GM21515 (cell line): ENCODE measurements around the gene RABGAP1L.
"Not testable (repeated sequence)": the region's sequence is repeated elsewhere in the genome, so short reads cannot be mapped to it uniquely, and the experiment has no call there.

Experiments
- ATAC-seq: cut with Tn5 transposase; IDR thresholded peaks from one replicate; pipeline ENCODE4 v1.9.1; 2021; ENCODE audit not compliant: unreplicated experiment

RABGAP1L gene

DNA sequence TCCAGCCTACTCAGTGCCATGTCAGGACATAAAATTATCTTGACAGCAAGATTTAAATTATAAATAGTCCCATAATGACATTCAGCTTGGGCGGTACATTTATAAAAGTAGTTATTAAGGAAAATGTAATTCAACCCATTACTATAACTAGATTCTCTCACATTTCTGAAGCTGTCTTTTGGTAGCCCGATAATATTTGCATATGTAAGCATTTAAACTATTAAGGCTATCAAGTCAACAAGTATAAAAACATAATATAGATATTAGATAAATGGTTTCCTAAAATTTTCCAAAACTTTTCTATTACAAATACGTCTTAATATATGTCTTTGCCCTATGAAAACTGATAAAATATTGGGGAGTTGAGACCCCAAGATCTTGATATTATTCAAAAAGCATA, 266.8 kb downstream of the RABGAP1L start:
- ATAC-seq, result no peak

DNA sequence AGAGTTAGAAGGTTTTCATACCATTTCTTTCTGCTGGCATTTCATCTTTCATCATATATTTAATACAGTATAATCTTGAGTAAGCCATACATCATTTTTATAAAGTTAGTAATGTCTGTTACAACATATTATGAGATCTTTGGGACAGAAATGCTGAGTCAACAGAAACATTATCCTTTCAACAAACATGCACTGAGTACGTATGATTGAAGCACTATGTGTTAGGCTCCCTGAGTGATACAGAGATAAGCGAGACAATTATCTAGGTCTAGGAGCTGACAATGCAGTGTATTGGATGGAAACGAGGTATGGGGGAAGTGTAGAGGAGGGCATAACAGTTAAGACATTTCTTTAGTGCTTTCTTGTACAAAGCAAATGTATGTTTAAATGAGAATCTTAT, 268.7 kb downstream of the RABGAP1L start:
- ATAC-seq, result no peak

DNA sequence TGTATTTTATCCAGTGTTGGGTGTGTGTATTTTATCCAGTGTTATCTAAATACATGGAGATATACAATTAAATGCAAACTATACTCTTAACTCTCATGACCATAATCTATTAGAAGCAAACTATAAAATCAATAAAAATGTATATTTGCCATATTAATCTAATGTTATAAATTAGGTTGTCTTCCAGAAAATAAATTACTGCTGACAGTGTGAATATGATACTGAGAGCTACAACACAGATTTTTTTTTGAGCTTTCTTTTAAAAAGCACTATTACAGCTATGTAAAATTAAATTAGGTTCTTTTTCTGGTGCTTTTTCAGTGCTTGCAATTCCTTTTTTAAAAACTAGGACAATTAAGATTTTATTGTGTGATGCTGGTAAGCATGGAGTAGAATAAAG, 269.4 kb downstream of the RABGAP1L start:
- no peak for ATAC-seq

DNA sequence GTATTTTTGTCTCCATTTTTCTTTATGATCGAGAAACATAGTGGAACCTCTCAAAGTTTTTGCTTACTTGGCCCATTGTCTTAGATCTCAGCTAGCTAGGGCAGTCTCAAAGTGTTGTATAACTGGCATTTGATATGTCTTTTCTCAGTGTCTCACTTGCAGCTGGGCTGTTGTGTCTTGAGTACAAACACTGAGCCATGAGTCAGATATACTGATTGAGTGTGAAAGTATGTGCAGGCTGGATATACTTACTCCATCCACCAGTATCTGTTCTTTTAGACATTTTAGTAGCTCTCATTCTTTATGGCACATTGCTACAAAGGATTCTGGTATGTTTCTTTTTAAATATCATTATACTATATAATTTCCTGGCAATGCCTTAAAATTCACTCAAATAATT, 274.1 kb downstream of the RABGAP1L start:
- ATAC-seq, result no peak

GRCh38 chr1:174445351-174445750, 286.0 kb downstream of the RABGAP1L start:
- ATAC-seq, result no peak

GRCh38 chr1:174445817-174446216, 286.5 kb downstream of the RABGAP1L start:
- no peak for ATAC-seq

GRCh38 chr1:174447866-174448530, 288.7 kb downstream of the RABGAP1L start, which contains the start of gene GPR52:
Gene GPR52, plus strand, starts transcription at chr1:174447964. Its CDS starts 148 bp downstream, at chr1:174448112.
- ATAC-seq, result no peak

GRCh38 chr1:174448531-174448883, 289.2 kb downstream of the RABGAP1L start:
- no peak for ATAC-seq

- ATAC-seq, result no peak
These were observed 289.7 kb downstream of the RABGAP1L start for GRCh38 chr1:174448974-174449373.

GRCh38 chr1:174451408-174451807, 292.1 kb downstream of the RABGAP1L start:
- no peak for ATAC-seq

- ATAC-seq, result no peak
These were observed 306.5 kb downstream of the RABGAP1L start for GRCh38 chr1:174465855-174466254.

- no peak for ATAC-seq
These were observed 307.3 kb downstream of the RABGAP1L start for GRCh38 chr1:174466607-174467006.

- no peak for ATAC-seq
These were observed 309.7 kb downstream of the RABGAP1L start for GRCh38 chr1:174469052-174469451.

- ATAC-seq, result no peak
These were observed 310.4 kb downstream of the RABGAP1L start for GRCh38 chr1:174469687-174470086.

DNA sequence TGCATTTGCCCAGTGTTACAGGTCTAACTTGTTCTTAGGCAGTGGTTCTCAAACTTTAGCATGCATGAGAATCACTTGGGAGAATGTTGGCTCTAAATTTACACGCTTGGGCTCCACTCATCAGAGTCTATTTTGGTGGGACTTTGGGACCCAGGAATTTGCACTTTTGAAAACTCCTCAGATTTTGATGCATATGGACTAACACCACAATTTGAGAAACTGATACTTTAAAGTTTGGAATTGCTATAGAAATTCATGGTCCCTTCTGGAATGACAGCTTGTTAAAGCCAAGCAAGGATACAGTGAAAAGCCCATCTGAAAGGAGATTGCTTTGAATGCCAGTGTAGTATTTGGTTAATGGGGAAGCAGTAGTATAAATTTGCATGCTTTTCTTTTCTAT, 320.0 kb downstream of the RABGAP1L start:
- no peak for ATAC-seq

GRCh38 chr1:174480324-174480723, 321.0 kb downstream of the RABGAP1L start:
- ATAC-seq, result no peak

- ATAC-seq, result no peak
These were observed 332.3 kb downstream of the RABGAP1L start for GRCh38 chr1:174491606-174492005.

DNA sequence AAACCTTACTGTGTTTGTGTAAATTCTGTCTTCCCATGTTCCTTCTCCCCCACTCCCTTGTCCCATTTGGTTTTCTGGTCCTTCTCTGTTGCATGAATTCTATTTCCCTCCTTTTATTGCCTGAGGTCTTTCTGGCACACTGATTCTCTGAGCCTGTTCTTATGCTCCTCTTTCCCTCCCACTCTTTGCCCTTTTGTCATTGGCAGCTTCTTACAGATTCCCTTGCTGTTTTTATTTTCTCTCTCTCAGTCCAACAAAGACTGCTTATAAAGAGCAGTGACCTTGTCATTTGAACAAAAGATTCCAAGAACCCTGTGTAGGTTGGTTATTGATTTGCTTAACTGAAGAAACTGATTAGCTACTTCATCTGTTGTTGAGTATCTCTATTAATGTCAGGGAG, 338.2 kb downstream of the RABGAP1L start:
- no peak for ATAC-seq

- ATAC-seq, result not testable (repeated sequence)
These were observed 357.4 kb downstream of the RABGAP1L start for GRCh38 chr1:174516755-174517154.

- ATAC-seq, result no peak
These were observed 360.5 kb downstream of the RABGAP1L start for GRCh38 chr1:174519844-174520243.

DNA sequence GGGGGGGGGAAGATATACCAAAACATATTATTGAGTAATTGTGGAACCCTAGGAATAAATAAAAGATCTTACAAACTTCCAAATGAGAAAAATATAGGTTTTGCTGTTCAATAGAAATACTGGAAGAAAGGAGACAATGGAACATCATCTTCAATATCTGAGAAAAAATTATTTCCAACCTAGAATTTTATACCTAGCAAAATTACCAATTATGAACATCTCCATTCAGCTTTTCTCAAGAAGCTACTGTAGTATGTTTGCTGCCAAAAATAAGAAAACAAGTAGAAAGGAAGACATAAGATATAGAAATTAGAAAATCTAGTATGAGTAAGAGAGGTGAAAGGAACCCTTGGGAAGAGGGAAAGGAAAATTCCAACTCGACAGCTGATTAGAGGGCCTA, 372.4 kb downstream of the RABGAP1L start:
- ATAC-seq, result no peak

DNA sequence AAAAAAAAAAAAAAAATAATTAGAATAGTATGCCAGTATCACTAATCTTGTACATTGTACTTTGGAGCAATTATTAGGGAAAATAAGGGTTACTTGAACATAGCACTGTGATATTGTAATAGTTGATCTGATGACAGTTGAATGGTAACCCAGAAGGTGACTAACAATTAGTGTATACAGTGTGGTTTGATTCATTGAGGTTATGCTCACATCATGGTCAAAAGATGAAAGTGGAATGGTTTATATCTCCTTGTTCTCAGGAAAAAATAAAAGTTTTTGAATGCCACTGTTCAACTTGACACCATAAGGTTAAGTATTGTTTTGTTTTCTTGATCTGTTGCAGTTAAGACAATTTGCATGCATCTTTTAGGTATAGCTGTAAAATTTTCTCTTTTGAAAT, 375.5 kb downstream of the RABGAP1L start:
- no peak for ATAC-seq

GRCh38 chr1:174535207-174535606, 375.9 kb downstream of the RABGAP1L start:
- ATAC-seq, result no peak
